ENCODE data around the gene RSPH1. TPM values are rescaled to one million over a fixed set of nuclear protein-coding genes. Genes with fewer than 3 reads are reported as not detected.

The RSPH1 gene
- total and polyA plus RNA-seq, 8 donors: 0.37 to 8.9 (median 1.8) TPM; not detected in 1

GRCh38 chr21:42460391-42461184, 35.4 kb downstream of the RSPH1 start:
- H3K9me3 ChIP-seq: no peaks in the 10 kb centered on the region
- no peaks in the 10 kb centered on the region for H3K36me3 ChIP-seq
- intact Hi-C loops (cut with DNase I; ENCODE audit: low total_unique reads): no loop called here
- H3K27ac ChIP-seq: peak overlapping the region; percentile 76 to 93 (median 87)
- WGBS, 5 donors: 58 to 69% (median 64%) methylated on average over 14 of the region's 14 CpGs
- peak in 1 of 2 donors; percentile 91 for DNase-seq
- TF ChIP-seq CTCF (IDR thresholded peaks at IDR 0.05) (no peak), POLR2A (IDR thresholded peaks at IDR 0.05) (no peak), POLR2AphosphoS5 (IDR thresholded peaks at IDR 0.05) (no peak), EP300 (IDR thresholded peaks at IDR 0.05) (no peak)
- H3K27me3 ChIP-seq: no peaks in the 10 kb centered on the region
- no peak overlapping the region for H3K4me3 ChIP-seq
- H3K4me1 ChIP-seq: peaks cover 30 to 61% (median 43%) of the 10 kb centered on the region in 4 donors

GRCh38 chr21:42459546-42460215, 36.3 kb downstream of the RSPH1 start:
- Histone ChIP-seq H3K27ac (peak overlapping the region; percentile 16 to 93 (median 76)), H3K36me3 (no peaks in the 10 kb centered on the region), H3K27me3 (no peaks in the 10 kb centered on the region), H3K4me3 (no peak overlapping the region), H3K9me3 (no peaks in the 10 kb centered on the region), H3K4me1 (peaks cover 23 to 52% (median 34%) of the 10 kb centered on the region in 4 donors)
- TF ChIP-seq EP300 (IDR thresholded peaks at IDR 0.05): no peak
- TF ChIP-seq POLR2AphosphoS5 (IDR thresholded peaks at IDR 0.05): no peak
- TF ChIP-seq CTCF (IDR thresholded peaks at IDR 0.05): no peak
- no peak for TF ChIP-seq POLR2A (IDR thresholded peaks at IDR 0.05)
- intact Hi-C loops (cut with DNase I; ENCODE audit: low total_unique reads): no loop called here
- 72 to 76% (median 74%) methylated on average over 10 to 11 of the region's 11 CpGs for WGBS, 5 donors
- DNase-seq: no peak

- WGBS, 5 donors: 47 to 74% (median 57%) methylated on average over 1 of the region's 1 CpG
- Histone ChIP-seq H3K9me3 (no peaks in the 10 kb centered on the region), H3K36me3 (no peaks in the 10 kb centered on the region), H3K27ac (peak overlapping the region in 4 of 5 donors; percentile 51 to 93 (median 82)), H3K4me1 (peaks cover 16 to 46% (median 29%) of the 10 kb centered on the region in 4 donors), H3K27me3 (peaks cover 0 to under 1% (median 0%) of the 10 kb centered on the region in 3 donors), H3K4me3 (no peak overlapping the region)
- intact Hi-C loops (cut with DNase I; ENCODE audit: low total_unique reads): no loop called here
- no peak for DNase-seq
- no peak for TF ChIP-seq POLR2A (IDR thresholded peaks at IDR 0.05)
These were observed 37.0 kb downstream of the RSPH1 start for GRCh38 chr21:42459082-42459460.

GRCh38 chr21:42456457-42456856, 39.6 kb downstream of the RSPH1 start:
- no peak overlapping the region for H3K27ac ChIP-seq

More at GRCh38 chr21:42456457-42456856, 39.6 kb downstream of the RSPH1 start:
- Histone ChIP-seq H3K4me1 (peaks cover 9 to 26% (median 16%) of the 10 kb centered on the region in 4 donors), H3K36me3 (no peaks in the 10 kb centered on the region), H3K27me3 (peaks cover 0 to 8% (median 0%) of the 10 kb centered on the region in 3 donors), H3K4me3 (no peak overlapping the region), H3K9me3 (no peaks in the 10 kb centered on the region)
- no peak for DNase-seq
- 71 to 95% (median 90%) methylated on average over 8 of the region's 8 CpGs for WGBS, 5 donors
- intact Hi-C loops (cut with DNase I; ENCODE audit: low total_unique reads): no loop called here
- TF ChIP-seq POLR2AphosphoS5 (IDR thresholded peaks at IDR 0.05): no peak
- no peak for TF ChIP-seq CTCF (IDR thresholded peaks at IDR 0.05)
- TF ChIP-seq POLR2A (IDR thresholded peaks at IDR 0.05): no peak
- no peak for TF ChIP-seq EP300 (IDR thresholded peaks at IDR 0.05)
